Kidney (tissue), 14 donors: Measurements from ENCODE around the gene PAQR8. TPM values are rescaled to one million over a fixed set of nuclear protein-coding genes. Genes with fewer than 3 reads are reported as not detected.

Source experiments
- DNase-seq, 5 donors: peaks; one replicate each; pipeline ENCODE4 v3.0.0-alpha.2; 2013 to 2020
- FAIRE-seq: peaks from 2 replicates; lab custom pipeline; 2012; peaks lifted over from hg19 to GRCh38; lab: Jason Lieb, UNC
- H3K27ac ChIP-seq, 2 donors: one replicate each; pipeline ENCODE4 v1.7.0; 2013; ENCODE audit warnings: low read depth in 2 of 2, low read length in 2 of 2, inconsistent platforms in 1 of 2
- H3K27me3 ChIP-seq: one replicate; pipeline ENCODE4 v1.7.1; 2013; ENCODE audit warnings: low read length, inconsistent platforms; ENCODE audit not compliant: control insufficient read depth, insufficient read depth
- H3K36me3 ChIP-seq, 3 donors: one replicate each; pipeline versions ENCODE4 v1.7.0 to v1.7.1; 2013; ENCODE audit warnings: low read length in 3 of 3, control low read depth in 1 of 3, inconsistent platforms in 1 of 3; ENCODE audit not compliant: insufficient read depth in 3 of 3, control insufficient read depth in 2 of 3
- H3K4me1 ChIP-seq, 3 donors: one replicate each; pipeline versions ENCODE4 v1.7.0 to v1.7.1; 2013; ENCODE audit warnings: low read length in 3 of 3, inconsistent platforms in 1 of 3, low read depth in 1 of 3; ENCODE audit not compliant: control insufficient read depth in 2 of 3, insufficient read depth in 2 of 3
- H3K4me3 ChIP-seq, 3 donors: one replicate each; pipeline versions ENCODE4 v1.7.0 to v1.8.1; 2013; ENCODE audit warnings: low read length in 3 of 3, control low read depth in 1 of 3, inconsistent platforms in 1 of 3
- H3K9ac ChIP-seq, 3 donors: one replicate each; pipeline versions ENCODE4 v1.7.0 to v1.7.1; 2013; ENCODE audit warnings: low read length in 3 of 3, control low read depth in 1 of 3, inconsistent platforms in 1 of 3
- H3K9me3 ChIP-seq, 3 donors: one replicate each; pipeline versions ENCODE4 v1.7.0 to v1.7.1; 2013; ENCODE audit warnings: low read length in 3 of 3, control low read depth in 1 of 3, inconsistent platforms in 1 of 3; ENCODE audit not compliant: control insufficient read depth in 2 of 3, insufficient read depth in 1 of 3
- intact Hi-C: fragments of 100-400 bp; cut with DNase I; formaldehyde crosslinking; loops from one replicate; pipeline ENCODE4 v1.11.1; 2022
- polyA plus RNA-seq: library from polyadenylated mRNA; stranded (reverse); fragments of 350-450 nt; fragmentation: Illumina TruSeq; extraction: RNeasy Lipid Tissue Mini Kit (QIAGEN cat#74804); gene quantifications from one replicate; pipeline ENCODE4 v1.2.3, GENCODE V29; 2014; ENCODE audit warnings: low read depth, low replicate concordance; ENCODE audit not compliant: insufficient read depth
- total RNA-seq: library from RNA; stranded (reverse); fragmentation: NEBNext Ultra II Directional; extraction: Animal tissue kit (Norgen Biotek cat#: 25700); gene quantifications from one replicate; pipeline ENCODE4 v1.2.1, GENCODE V29; 2021
- TF ChIP-seq, protein P1 (sequence below): IDR thresholded peaks from 3 replicates; pipeline ENCODE4 v1.5.1; 2012; ENCODE audit warnings: mild to moderate bottlenecking, moderate library complexity, borderline replicate concordance; ENCODE audit not compliant: insufficient read depth; ENCODE audit errors: extremely low read depth
- donor health status: control.
- donor health status: control.
- donor health status: control.
- donor health status: control.
- donor health status: control.
- donor health status: DM: yes; HTN: yes; CAD: no.
- donor health status: Normal renal cell carcinoma (clear cell type).

Gene PAQR8
- total and polyA plus RNA-seq, 2 donors from 2014 or later, result 5.9 to 7.5 TPM

- Histone ChIP-seq H3K4me1 (peaks cover 0 to 4% (median 3%) of the 10 kb centered on the region in 3 donors), H3K27me3 (no peaks in the 10 kb centered on the region), H3K9me3 (no peaks in the 10 kb centered on the region), H3K36me3 (no peaks in the 10 kb centered on the region), H3K4me3 (peak overlapping the region; percentile 92 to 100 (median 99)), H3K27ac (peak overlapping the region in 1 of 2 donors; percentile 26), H3K9ac (peak overlapping the region in 2 of 3 donors; percentile 78 to 99)
- intact Hi-C loops, result no loop called here
- TF ChIP-seq, protein P1, sequence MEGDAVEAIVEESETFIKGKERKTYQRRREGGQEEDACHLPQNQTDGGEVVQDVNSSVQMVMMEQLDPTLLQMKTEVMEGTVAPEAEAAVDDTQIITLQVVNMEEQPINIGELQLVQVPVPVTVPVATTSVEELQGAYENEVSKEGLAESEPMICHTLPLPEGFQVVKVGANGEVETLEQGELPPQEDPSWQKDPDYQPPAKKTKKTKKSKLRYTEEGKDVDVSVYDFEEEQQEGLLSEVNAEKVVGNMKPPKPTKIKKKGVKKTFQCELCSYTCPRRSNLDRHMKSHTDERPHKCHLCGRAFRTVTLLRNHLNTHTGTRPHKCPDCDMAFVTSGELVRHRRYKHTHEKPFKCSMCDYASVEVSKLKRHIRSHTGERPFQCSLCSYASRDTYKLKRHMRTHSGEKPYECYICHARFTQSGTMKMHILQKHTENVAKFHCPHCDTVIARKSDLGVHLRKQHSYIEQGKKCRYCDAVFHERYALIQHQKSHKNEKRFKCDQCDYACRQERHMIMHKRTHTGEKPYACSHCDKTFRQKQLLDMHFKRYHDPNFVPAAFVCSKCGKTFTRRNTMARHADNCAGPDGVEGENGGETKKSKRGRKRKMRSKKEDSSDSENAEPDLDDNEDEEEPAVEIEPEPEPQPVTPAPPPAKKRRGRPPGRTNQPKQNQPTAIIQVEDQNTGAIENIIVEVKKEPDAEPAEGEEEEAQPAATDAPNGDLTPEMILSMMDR, result no peak
- peak in 4 of 5 donors; percentile 53 to 67 (median 64) for DNase-seq
- no peak for FAIRE-seq
These were observed 58.9 kb downstream of the PAQR8 start for GRCh38 chr6:52420668-52421358.

DNA sequence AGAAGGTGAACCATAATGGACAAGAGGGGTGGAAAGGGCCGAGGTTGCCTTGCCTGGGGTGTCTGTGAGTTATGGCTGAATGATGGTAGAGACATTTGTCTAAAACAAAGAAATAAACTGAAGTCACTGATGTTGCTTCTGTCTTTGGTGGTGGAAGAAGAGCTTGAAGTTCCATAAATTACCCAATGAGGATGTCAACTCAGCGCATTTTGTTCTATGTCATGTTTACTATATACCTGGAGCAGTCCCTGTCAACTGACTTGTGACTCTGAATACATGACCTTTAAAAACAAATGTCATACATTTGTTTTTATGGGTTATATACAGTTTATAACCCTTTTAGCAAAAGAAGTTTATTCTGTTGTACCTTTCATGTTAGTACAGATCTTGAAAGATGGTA, 60.2 kb downstream of the PAQR8 start:
- FAIRE-seq (no peak), DNase-seq (no peak)
- H3K36me3 ChIP-seq, result no peaks in the 10 kb centered on the region
- no peak overlapping the region for H3K9ac ChIP-seq
- TF ChIP-seq, protein P1, result no peak
- peaks cover 0 to 4% (median 0%) of the 10 kb centered on the region in 3 donors for H3K4me1 ChIP-seq
- no peaks in the 10 kb centered on the region for H3K9me3 ChIP-seq
- no peak overlapping the region for H3K4me3 ChIP-seq
- intact Hi-C loops, result no loop called here
- H3K27me3 ChIP-seq, result no peaks in the 10 kb centered on the region
- no peak overlapping the region for H3K27ac ChIP-seq

GRCh38 chr6:52423448-52423847, 61.5 kb downstream of the PAQR8 start:
- peaks cover 0 to 4% (median 0%) of the 10 kb centered on the region in 3 donors for H3K4me1 ChIP-seq
- TF ChIP-seq, protein P1, result no peak
- no peaks in the 10 kb centered on the region for H3K9me3 ChIP-seq
- intact Hi-C loops, result no loop called here
- DNase-seq, result no peak
- no peak overlapping the region for H3K27ac ChIP-seq
- H3K9ac ChIP-seq, result no peak overlapping the region
- no peak overlapping the region for H3K4me3 ChIP-seq
- H3K36me3 ChIP-seq, result no peaks in the 10 kb centered on the region
- FAIRE-seq, result no peak
- no peaks in the 10 kb centered on the region for H3K27me3 ChIP-seq

DNA sequence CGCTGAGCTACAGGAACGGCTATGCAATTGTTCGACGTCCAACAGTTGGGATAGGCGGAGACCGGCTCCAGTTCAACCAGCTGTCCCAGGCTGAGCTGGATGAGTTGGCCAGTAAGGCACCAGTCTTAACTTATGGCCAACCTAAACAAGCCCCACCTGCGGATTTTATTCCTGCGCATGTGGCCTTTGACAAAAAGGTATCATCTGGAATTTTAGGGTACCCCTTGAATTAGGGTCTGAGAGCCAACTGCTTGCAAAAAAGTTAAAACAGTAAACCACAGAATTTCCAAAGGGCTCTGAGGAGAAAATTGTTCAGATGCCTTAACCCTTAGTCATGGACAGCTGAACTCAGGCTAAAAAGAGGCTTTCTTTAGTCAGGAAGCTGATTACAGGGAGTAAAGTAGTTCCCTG, 62.0 kb downstream of the PAQR8 start:
- H3K4me3 ChIP-seq, result no peak overlapping the region
- intact Hi-C loops, result no loop called here
- FAIRE-seq (no peak), DNase-seq (no peak)
- H3K9me3 ChIP-seq, result no peaks in the 10 kb centered on the region
- no peaks in the 10 kb centered on the region for H3K36me3 ChIP-seq
- H3K27me3 ChIP-seq, result no peaks in the 10 kb centered on the region
- no peak overlapping the region for H3K27ac ChIP-seq
- peaks cover 0 to 4% (median 0%) of the 10 kb centered on the region in 3 donors for H3K4me1 ChIP-seq
- no peak overlapping the region for H3K9ac ChIP-seq
- TF ChIP-seq, protein P1, result no peak
